HEK293 (cell line): ENCODE results near the gene FADS1.
A peak's percentile ranks its signal among the peaks of the same experiment; 100 is the strongest.

Experiments
- CTCF ChIP-seq: fragments of 450-650 bp; formaldehyde crosslinking; IDR thresholded peaks from 2 replicates; pipeline ENCODE4 v1.5.1; 2016; ENCODE audit warnings: missing biosample characterization, missing genetic modification characterization
- KLF9 ChIP-seq: fragments of 450-650 bp; formaldehyde crosslinking; IDR thresholded peaks from 2 replicates; pipeline ENCODE4 v1.5.1; 2016; ENCODE audit warnings: missing biosample characterization, missing genetic modification characterization, low read depth
- REST ChIP-seq: fragments of 450-650 bp; formaldehyde crosslinking; IDR thresholded peaks from 2 replicates; pipeline ENCODE4 v1.5.1; 2016; ENCODE audit warnings: missing biosample characterization, missing genetic modification characterization
- TCF7L2 ChIP-seq: IDR thresholded peaks from 2 replicates; pipeline ENCODE4 v1.6.1; 2011; ENCODE audit warnings: low read depth, mild to moderate bottlenecking, inconsistent platforms, low read length, moderate library complexity, borderline replicate concordance
- ZNF121 ChIP-seq: fragments of 450-650 bp; formaldehyde crosslinking; IDR thresholded peaks from 2 replicates; pipeline ENCODE4 v1.5.1; 2016; ENCODE audit warnings: missing biosample characterization, missing genetic modification characterization
- ZNF274 ChIP-seq, 2 experiments: fragments of 200-500 bp in 1 of 2; fragments of 450-650 bp in 1 of 2; sonication (Bioruptor generic) in 1 of 2; formaldehyde crosslinking in 1 of 2; IDR thresholded peaks; 2 replicates each; pipeline versions ENCODE4 v1.5.1 to v1.6.1; 2014 to 2016; ENCODE audit warnings: borderline replicate concordance in 1 of 2, inconsistent platforms in 1 of 2, low read length in 1 of 2, missing biosample characterization in 1 of 2, missing genetic modification characterization in 1 of 2
- ZNF416 ChIP-seq: fragments of 450-650 bp; formaldehyde crosslinking; IDR thresholded peaks from 2 replicates; pipeline ENCODE4 v1.5.1; 2016; ENCODE audit warnings: missing biosample characterization, missing genetic modification characterization
- ZNF518A ChIP-seq: fragments of 450-650 bp; formaldehyde crosslinking; conservative IDR thresholded peaks from 2 replicates; pipeline ENCODE4 v1.5.1; 2016; ENCODE audit warnings: low read depth, missing biosample characterization, missing genetic modification characterization
- ZNF555 ChIP-seq: fragments of 450-650 bp; formaldehyde crosslinking; conservative IDR thresholded peaks from 2 replicates; pipeline ENCODE4 v1.5.1; 2017; ENCODE audit warnings: missing biosample characterization, mild to moderate bottlenecking, missing genetic modification characterization, inconsistent platforms
- ZNF561 ChIP-seq: fragments of 450-650 bp; IDR thresholded peaks from 2 replicates; pipeline ENCODE4 v1.5.1; 2018; ENCODE audit warnings: missing biosample characterization, missing genetic modification characterization, borderline replicate concordance
- ZNF600 ChIP-seq: fragments of 450-650 bp; formaldehyde crosslinking; IDR thresholded peaks from 2 replicates; pipeline ENCODE4 v1.5.1; 2016; ENCODE audit warnings: missing biosample characterization, missing genetic modification characterization
- ZNF768 ChIP-seq: fragments of 450-650 bp; formaldehyde crosslinking; IDR thresholded peaks from 2 replicates; pipeline ENCODE4 v1.5.1; 2018; ENCODE audit warnings: missing biosample characterization, mild to moderate bottlenecking, missing genetic modification characterization
- TF ChIP-seq, protein P1 (sequence below): IDR thresholded peaks from 2 replicates; pipeline ENCODE4 v1.6.1; 2011; ENCODE audit warnings: mild to moderate bottlenecking, low read depth, low read length, borderline replicate concordance
- TF ChIP-seq, protein P2 (sequence below): fragments of 450-650 bp; formaldehyde crosslinking; IDR thresholded peaks from 2 replicates; pipeline ENCODE4; 2016; ENCODE audit warnings: missing biosample characterization, missing genetic modification characterization

DNA sequence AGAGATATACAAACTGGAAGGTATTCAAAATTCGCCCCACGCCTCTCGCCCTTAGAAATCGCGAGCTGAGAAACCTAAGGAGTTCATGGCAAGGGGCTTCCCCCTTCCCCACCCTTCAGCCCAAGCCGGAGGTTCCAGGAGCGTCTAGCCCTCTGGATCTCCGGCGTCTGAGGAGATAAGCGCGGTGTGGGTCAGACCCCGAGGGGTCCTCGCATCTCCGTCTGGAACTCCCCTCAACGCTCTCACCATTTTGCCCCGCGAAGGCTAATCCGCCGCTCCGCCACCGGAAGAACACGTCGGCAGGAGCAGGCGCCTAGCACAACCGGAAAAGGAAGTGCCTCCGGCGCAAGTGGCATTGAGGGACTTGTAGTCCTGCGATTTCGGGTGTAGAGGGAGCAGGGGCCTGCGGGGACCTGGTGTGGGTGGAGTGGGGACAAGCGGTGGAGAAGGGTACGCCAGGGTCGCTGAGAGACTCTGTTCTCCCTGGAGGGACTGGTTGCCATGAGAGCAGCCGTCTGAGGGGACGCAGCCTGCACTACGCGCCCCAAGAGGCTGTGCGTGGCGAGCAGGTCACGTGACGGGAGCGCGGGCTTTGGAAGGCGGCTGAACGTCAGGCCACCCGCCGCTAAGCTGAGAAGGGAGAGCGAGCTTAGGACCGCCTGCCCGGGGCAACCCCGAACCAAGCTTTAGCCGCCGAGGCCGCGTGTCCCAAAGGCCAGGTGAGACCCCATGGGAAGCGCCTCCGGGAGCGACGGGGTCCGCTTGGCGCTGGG, 24.3 kb downstream of the FADS1 start, which contains the start of the genes FEN1 and TMEM258:
- TF ChIP-seq CTCF (tag by site-specific recombination) (no peak), TCF7L2 (no peak), ZNF561 (no peak), ZNF518A (tag by site-specific recombination) (peak; percentile 87), ZNF274 (IDR thresholded peaks at IDR 0.05; ENCODE audit: low read length) (no peak), ZNF274 (tag by site-specific recombination; IDR thresholded peaks at IDR 0.05; ENCODE audit: borderline replicate concordance) (no peak), REST (tag by site-specific recombination) (no peak), ZNF600 (no peak), ZNF416 (tag by site-specific recombination) (no peak), ZNF768 (tag by site-specific recombination) (no peak), ZNF121 (tag by site-specific recombination) (no peak), KLF9 (tag by site-specific recombination) (no peak), ZNF555 (no peak)
- TF ChIP-seq, protein P1, sequence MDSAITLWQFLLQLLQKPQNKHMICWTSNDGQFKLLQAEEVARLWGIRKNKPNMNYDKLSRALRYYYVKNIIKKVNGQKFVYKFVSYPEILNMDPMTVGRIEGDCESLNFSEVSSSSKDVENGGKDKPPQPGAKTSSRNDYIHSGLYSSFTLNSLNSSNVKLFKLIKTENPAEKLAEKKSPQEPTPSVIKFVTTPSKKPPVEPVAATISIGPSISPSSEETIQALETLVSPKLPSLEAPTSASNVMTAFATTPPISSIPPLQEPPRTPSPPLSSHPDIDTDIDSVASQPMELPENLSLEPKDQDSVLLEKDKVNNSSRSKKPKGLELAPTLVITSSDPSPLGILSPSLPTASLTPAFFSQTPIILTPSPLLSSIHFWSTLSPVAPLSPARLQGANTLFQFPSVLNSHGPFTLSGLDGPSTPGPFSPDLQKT: peak; percentile 73; the same call in 1 of the 2 replicates
- TF ChIP-seq, protein P2, sequence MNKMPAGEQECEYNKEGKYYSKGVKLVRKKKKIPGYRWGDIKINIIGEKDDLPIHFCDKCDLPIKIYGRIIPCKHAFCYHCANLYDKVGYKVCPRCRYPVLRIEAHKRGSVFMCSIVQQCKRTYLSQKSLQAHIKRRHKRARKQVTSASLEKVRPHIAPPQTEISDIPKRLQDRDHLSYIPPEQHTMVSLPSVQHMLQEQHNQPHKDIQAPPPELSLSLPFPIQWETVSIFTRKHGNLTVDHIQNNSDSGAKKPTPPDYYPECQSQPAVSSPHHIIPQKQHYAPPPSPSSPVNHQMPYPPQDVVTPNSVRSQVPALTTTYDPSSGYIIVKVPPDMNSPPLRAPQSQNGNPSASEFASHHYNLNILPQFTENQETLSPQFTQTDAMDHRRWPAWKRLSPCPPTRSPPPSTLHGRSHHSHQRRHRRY (tag by site-specific recombination): no peak
